ENCODE results near the gene VSX2.

The VSX2 gene

DNA sequence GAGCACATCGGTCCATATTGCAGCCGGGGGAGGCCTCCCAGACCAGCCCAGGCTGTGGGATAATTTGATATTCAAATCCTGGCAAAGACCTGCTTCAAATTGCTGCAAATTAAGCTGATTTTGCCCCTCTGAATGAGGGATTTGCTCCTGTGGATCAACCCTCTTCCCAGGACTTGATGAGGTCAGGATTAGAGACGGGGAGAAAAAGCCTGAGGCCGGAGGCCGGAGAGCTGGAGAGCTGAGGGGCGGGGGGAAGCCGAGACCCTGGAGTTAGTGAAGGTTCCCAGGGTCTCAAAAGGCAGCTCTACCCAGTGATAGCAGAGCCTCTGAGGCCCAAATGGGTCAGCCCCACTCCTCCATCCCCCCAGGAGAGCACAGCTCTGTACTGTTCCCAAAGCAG is 17.5 kb upstream of the VSX2 start:
- in situ Hi-C loops (cut with MboI; ENCODE audit: low sequenced_read_pairs): no loop called here

DNA sequence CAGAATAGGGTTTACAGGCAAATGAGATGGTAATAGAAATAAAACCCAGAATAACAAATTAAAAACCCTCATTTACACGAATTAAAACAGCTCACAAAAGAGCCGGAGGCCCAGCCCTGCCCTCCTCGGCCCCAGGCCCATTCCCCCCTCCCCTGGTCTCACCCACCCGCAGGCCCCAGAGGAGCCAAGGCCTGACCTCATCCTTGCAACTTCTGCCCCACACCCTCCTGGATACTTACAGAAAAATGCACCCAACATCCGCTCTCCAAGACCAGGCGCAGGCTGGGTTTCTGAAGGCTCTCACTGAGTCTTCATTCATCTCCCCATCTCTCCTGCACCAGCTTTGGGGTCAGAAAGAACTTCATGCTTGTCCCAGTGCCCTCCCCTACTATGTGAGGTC is 16.2 kb upstream of the VSX2 start:
- in situ Hi-C loops (cut with MboI; ENCODE audit: low sequenced_read_pairs): no loop called here

GRCh38 chr14:74231784-74232183 is 7.5 kb upstream of the VSX2 start:
- in situ Hi-C loops (cut with MboI; ENCODE audit: low sequenced_read_pairs): loop anchor here (25.0 kb wide), 1 partner anchor 119 kb away; no protein-coding TSS in a partner anchor

GRCh38 chr14:74235017-74235416 is 4.2 kb upstream of the VSX2 start:
- in situ Hi-C loops (cut with MboI; ENCODE audit: low sequenced_read_pairs): loop anchor here (25.0 kb wide), 1 partner anchor 123 kb away; no protein-coding TSS in a partner anchor

DNA sequence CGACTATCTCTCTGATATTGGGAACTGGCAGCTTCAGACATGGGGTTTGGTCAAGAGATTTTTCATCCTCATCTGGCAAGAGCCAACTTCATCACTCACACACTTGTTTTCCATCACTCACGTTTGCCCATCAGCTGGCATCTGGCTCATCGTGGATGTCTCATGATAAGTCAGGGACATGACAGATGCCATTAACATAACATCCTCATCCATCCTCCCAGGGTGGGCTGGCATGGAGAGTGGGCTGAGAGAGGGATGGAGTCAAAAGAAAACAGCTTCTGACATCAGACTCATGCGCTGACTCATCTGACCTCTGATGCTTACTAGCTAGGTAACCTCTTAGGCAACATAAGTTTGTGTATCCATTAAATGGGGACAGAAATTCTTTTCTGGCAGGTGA is 1.8 kb upstream of the VSX2 start:
- in situ Hi-C loops (cut with MboI; ENCODE audit: low sequenced_read_pairs): loop anchor here (25.0 kb wide), 1 partner anchor 125 kb away; no protein-coding TSS in a partner anchor

- in situ Hi-C loops (cut with MboI; ENCODE audit: low sequenced_read_pairs): loop anchor here (25.0 kb wide), 1 partner anchor 128 kb away; no protein-coding TSS in a partner anchor
Observed at GRCh38 chr14:74239848-74240793, 872 bp downstream of the VSX2 start.

- in situ Hi-C loops (cut with MboI; ENCODE audit: low sequenced_read_pairs): loop anchor here (25.0 kb wide), 1 partner anchor 129 kb away; no protein-coding TSS in a partner anchor
Observed at GRCh38 chr14:74240794-74241651, 1.8 kb downstream of the VSX2 start.

GRCh38 chr14:74241652-74242017 is 2.4 kb downstream of the VSX2 start:
- in situ Hi-C loops (cut with MboI; ENCODE audit: low sequenced_read_pairs): loop anchor here (25.0 kb wide), 1 partner anchor 129 kb away; no protein-coding TSS in a partner anchor

DNA sequence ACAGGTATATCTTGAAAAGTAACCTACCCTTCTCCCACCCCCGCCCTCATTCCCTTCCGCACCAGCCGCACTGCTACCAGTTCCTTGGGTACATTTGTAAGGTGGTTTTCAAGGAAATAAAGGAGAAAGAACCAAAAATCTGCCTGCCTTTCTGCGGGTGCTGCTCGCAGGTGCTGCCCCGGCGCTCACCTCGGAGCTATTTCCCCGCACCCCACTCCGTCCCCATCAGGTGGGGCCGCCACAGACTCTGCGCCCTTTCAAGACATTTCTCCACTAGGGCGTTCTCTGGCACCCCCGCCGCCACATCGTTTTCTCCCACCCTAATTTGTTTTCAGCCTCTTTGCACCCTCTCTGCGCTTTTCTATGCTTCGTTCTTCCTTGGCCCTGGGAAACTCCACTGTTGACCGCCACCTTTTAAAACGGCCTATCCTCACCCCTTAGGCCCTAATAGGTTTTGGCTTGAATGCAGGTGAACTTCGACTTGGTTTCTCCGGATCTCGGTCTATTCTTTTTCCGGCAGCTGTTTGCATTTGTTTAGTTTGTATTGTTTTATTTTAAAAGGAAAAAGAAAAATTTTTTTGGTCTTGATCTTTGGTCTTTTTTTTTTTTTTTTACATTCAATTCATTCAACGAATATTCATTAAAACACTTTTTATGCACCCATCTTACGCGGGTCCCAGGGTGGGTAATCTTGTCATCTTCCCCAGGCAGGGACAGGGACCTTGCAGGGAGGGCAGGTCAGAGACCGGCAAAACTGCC is 3.0 kb downstream of the VSX2 start:
- in situ Hi-C loops (cut with MboI; ENCODE audit: low sequenced_read_pairs): loop anchor here (25.0 kb wide), 1 partner anchor 130 kb away; no protein-coding TSS in a partner anchor

DNA sequence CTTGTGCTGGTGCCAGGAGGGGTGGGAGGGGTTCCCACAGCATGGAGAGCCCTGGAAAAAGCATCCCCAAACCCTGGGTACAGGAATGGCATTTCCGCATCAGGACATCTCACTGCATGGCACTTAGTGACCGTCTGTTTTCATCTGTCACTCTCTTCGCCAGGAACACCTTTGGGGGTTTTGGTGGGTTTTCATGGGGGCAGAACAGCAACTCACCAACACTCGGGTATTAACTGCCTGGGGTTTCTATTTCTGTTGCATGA is 3.5 kb downstream of the VSX2 start:
- in situ Hi-C loops (cut with MboI; ENCODE audit: low sequenced_read_pairs): loop anchor here (25.0 kb wide), 1 partner anchor 130 kb away; no protein-coding TSS in a partner anchor

- in situ Hi-C loops (cut with MboI; ENCODE audit: low sequenced_read_pairs): loop anchor here (25.0 kb wide), 1 partner anchor 131 kb away; no protein-coding TSS in a partner anchor
Observed at GRCh38 chr14:74243051-74243450, 3.8 kb downstream of the VSX2 start.

DNA sequence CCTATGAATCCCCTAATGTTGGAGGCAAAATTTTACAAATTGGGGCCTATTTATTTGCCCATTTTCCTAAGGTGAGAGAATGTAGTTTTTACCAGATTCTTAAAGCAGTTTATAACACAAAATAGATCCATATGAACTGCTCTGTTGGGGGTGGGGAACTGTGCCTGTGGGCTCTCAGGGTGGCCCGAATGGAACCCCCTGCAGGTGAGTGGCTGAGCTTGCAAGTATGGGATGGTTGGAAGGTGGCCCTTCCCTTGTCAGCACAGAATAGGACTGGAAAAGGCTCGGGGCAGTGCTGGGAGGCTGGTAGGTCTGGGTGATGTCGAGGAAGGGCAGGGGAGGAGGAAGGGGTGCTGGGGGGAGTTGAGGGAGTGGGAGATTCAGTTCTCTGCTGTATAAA is 4.9 kb downstream of the VSX2 start:
- in situ Hi-C loops (cut with MboI; ENCODE audit: low sequenced_read_pairs): loop anchor here (25.0 kb wide), 1 partner anchor 132 kb away; no protein-coding TSS in a partner anchor

- in situ Hi-C loops (cut with MboI; ENCODE audit: low sequenced_read_pairs): loop anchor here (25.0 kb wide), 1 partner anchor 133 kb away; no protein-coding TSS in a partner anchor
Observed at GRCh38 chr14:74245292-74245691, 6.0 kb downstream of the VSX2 start.

DNA sequence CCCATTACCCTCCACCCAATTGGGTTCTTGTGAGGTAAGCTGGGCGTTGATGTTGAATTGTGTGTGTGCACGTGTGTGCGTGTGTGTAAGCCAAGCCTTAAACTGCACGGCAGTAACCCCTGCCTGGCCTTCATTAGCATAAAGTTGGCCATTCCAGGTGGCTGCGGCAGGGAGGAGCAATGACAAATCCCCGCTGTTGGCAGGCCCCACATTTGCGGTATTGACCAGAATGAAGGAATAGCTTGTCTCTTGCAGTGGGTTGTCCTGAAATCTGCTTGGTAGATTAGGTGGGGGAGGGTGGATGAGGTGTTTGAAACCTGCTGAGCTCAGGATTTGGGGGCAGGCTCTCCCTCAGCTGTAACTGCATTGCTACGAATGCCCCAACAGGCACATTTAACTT is 7.3 kb downstream of the VSX2 start:
- in situ Hi-C loops (cut with MboI; ENCODE audit: low sequenced_read_pairs): loop anchor here (25.0 kb wide), 1 partner anchor 134 kb away; no protein-coding TSS in a partner anchor

DNA sequence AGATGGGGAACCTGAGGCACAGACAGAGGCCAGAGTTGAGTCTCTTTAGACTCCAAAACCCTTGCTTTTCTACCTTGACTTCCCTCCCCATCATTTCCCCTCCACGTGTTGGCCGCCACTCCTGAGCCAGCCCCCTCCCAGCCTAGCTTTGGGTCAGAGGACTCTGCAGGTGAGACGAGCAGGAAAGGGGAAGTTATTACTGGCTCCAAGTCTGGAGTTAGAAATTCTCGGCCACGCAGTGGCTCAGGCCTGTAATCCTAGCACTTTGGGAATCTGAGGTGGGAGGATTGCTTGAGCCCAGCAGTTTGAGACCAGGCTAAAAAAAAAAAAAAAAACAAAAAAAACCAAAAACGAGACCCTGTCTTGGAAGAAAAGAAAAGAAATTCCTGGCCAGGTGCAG is 8.8 kb downstream of the VSX2 start:
- in situ Hi-C loops (cut with MboI; ENCODE audit: low sequenced_read_pairs): loop anchor here (25.0 kb wide), 1 partner anchor 136 kb away; no protein-coding TSS in a partner anchor

GRCh38 chr14:74249433-74250375 is 10.5 kb downstream of the VSX2 start:
- in situ Hi-C loops (cut with MboI; ENCODE audit: low sequenced_read_pairs): loop anchor here (25.0 kb wide), 1 partner anchor 137 kb away; no protein-coding TSS in a partner anchor

DNA sequence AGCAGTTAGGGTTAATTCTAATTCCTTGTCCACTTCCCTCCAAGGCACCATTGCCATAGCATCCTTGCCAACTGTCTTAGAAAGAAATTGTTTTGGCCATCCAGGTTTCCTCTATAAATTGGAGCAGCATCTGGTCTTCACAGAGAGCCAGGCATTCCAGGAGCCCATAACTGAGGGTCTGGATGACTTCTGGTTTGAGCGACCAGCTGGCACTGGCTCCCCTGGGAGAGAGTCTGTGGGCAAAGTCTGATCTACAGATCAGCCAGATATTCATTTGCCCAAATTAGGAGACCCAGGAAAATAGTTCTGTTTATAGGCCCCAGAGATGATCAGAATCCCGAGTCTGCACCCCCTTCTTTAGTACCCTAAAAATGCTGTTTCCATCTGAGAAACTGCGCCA is 16.0 kb downstream of the VSX2 start:
- in situ Hi-C loops (cut with MboI; ENCODE audit: low sequenced_read_pairs): no loop called here

DNA sequence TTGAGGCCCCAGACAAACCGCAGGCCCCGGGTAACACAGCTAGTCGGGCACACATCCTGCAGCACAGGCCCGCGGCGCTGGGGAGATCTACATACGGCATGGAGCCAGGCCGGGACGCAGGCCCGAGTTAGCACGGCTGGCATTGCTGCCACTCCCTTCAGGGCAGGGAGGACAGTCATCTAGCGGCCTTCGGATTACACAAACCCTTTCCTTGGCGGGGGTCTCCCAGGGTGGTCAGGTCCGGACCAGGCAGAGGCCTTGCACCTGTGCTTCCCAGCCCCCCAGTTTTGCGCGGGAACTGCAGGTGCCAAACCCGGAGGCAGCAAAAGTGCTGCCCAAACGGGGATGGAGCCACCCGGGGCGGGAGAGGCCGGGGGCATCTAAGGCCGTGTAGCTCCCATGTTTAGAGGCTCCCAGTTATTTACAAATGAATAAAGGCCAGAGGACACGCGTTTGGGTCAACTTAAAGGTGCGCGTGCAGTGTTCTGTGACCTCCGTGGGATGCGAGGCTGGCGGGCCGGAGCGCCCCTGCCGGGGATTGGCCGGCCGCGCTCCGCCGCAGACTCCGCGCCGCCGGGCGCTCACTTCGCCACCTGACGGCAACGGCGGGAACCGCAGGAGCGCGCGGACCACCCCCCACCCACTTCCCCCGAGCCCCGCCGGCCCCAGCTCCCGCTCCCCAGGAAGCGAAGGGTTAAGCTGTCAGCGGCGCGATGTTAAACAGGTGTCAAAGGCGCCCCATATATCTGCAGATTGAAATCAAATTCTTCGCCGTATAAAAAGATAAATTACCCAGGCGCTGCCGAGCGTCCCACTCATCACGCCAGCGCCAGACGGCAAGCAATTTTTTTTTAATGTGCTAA is 18.1 kb downstream of the VSX2 start:
- in situ Hi-C loops (cut with MboI; ENCODE audit: low sequenced_read_pairs): no loop called here

Measured in HL-60/S4 treated with phorbol 12-myristate 13-acetate at 8.2 ng/mL for 4 days and 3 days (cell line).